ENCODE results near the gene ATG10.

DNA sequence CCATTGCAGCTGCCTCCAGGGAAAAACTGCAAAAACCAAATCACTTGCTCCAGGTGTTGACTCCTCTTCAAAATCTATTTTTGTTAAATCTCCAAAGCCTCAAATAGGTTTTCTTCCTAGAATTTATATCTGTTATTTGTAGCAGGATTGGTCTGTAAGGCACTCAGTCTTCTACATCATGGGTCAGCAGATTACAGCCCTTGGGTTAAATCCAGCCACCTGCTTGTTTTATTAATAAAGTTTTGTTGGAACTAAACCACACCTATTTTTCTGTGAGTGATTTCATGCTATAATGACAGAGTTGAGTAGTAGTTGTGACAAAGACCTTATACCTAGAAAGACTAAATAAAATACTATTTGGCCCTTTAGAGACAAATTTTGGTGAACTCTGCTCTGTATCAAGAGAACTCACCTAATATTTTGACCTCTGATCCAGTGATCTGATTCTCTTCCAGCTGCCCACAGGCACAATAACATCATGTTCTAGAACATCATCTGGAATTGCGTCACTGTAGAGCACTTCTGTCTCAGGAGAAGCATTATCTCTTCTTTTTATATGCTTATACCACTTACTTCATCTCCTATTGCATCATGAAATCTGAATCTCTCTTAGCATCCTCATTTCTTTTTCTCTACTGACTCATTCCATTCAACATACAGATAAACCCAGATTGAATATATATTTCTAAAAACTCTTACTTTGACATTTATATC is 176.2 kb downstream of the ATG10 start:
- no peak for TF ChIP-seq POLR2AphosphoS5 (IDR thresholded peaks at IDR 0.05; ENCODE audit: low read depth, low read length)
- TF ChIP-seq TAF1 (IDR thresholded peaks at IDR 0.05; ENCODE audit: borderline replicate concordance, insufficient read depth, low read length) = no peak
- no peak for TF ChIP-seq SIN3A (IDR thresholded peaks at IDR 0.05; ENCODE audit: borderline replicate concordance, insufficient read depth, low read length)
- TF ChIP-seq, protein P1, sequence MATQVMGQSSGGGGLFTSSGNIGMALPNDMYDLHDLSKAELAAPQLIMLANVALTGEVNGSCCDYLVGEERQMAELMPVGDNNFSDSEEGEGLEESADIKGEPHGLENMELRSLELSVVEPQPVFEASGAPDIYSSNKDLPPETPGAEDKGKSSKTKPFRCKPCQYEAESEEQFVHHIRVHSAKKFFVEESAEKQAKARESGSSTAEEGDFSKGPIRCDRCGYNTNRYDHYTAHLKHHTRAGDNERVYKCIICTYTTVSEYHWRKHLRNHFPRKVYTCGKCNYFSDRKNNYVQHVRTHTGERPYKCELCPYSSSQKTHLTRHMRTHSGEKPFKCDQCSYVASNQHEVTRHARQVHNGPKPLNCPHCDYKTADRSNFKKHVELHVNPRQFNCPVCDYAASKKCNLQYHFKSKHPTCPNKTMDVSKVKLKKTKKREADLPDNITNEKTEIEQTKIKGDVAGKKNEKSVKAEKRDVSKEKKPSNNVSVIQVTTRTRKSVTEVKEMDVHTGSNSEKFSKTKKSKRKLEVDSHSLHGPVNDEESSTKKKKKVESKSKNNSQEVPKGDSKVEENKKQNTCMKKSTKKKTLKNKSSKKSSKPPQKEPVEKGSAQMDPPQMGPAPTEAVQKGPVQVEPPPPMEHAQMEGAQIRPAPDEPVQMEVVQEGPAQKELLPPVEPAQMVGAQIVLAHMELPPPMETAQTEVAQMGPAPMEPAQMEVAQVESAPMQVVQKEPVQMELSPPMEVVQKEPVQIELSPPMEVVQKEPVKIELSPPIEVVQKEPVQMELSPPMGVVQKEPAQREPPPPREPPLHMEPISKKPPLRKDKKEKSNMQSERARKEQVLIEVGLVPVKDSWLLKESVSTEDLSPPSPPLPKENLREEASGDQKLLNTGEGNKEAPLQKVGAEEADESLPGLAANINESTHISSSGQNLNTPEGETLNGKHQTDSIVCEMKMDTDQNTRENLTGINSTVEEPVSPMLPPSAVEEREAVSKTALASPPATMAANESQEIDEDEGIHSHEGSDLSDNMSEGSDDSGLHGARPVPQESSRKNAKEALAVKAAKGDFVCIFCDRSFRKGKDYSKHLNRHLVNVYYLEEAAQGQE (IDR thresholded peaks at IDR 0.05; ENCODE audit: insufficient read depth in 1 of 2, low read depth in 2 of 2, low read length in 2 of 2) = no peak
- no peak for TF ChIP-seq FOXP2 (optimal IDR thresholded peaks at IDR 0.05; ENCODE audit: borderline replicate concordance, extremely low read depth, extremely low read length, insufficient read depth)
